Measurements from ENCODE around the gene HNRNPUL1.

Gene HNRNPUL1

GRCh38 chr19:41332468-41332867 is 68.3 kb downstream of the HNRNPUL1 start:
- TF ChIP-seq ZBTB7A (IDR thresholded peaks at IDR 0.05; ENCODE audit: low read depth) (no peak), YY1 (IDR thresholded peaks at IDR 0.05; ENCODE audit: low read depth) (no peak)

GRCh38 chr19:41334793-41335192 is 70.6 kb downstream of the HNRNPUL1 start:
- no peak for TF ChIP-seq NFIC (IDR thresholded peaks at IDR 0.05)
- TF ChIP-seq ZBTB7A (IDR thresholded peaks at IDR 0.05; ENCODE audit: low read depth): no peak
- no peak for TF ChIP-seq EGR1 (IDR thresholded peaks at IDR 0.05)
- no peak for TF ChIP-seq YY1 (IDR thresholded peaks at IDR 0.05; ENCODE audit: low read depth)
- TF ChIP-seq EP300 (IDR thresholded peaks at IDR 0.05; ENCODE audit: borderline replicate concordance): no peak
- no peak for TF ChIP-seq REST (IDR thresholded peaks at IDR 0.05; ENCODE audit: low read depth)
- TF ChIP-seq FOXM1 (IDR thresholded peaks at IDR 0.05; ENCODE audit: borderline replicate concordance, low read depth): no peak

- TF ChIP-seq EP300 (IDR thresholded peaks at IDR 0.05; ENCODE audit: borderline replicate concordance) (no peak), REST (IDR thresholded peaks at IDR 0.05; ENCODE audit: low read depth) (no peak), FOXM1 (IDR thresholded peaks at IDR 0.05; ENCODE audit: borderline replicate concordance, low read depth) (no peak), TAF1 (IDR thresholded peaks at IDR 0.05; ENCODE audit: low read depth) (no peak), RAD21 (IDR thresholded peaks at IDR 0.05; ENCODE audit: low read depth) (no peak), CREB1 (IDR thresholded peaks at IDR 0.05; ENCODE audit: low read depth) (no peak), EGR1 (IDR thresholded peaks at IDR 0.05) (no peak), NFIC (IDR thresholded peaks at IDR 0.05) (no peak), CEBPB (IDR thresholded peaks at IDR 0.05) (no peak), ZBTB7A (IDR thresholded peaks at IDR 0.05; ENCODE audit: low read depth) (no peak)
Measured at GRCh38 chr19:41335467-41335866, 71.3 kb downstream of the HNRNPUL1 start.

- TF ChIP-seq ZBTB7A (IDR thresholded peaks at IDR 0.05; ENCODE audit: low read depth) (no peak), TEAD4 (IDR thresholded peaks at IDR 0.05) (0 out of 2 replicates have a peak, but pooled peaks have one; percentile 33)
Measured at GRCh38 chr19:41339936-41340335, 75.8 kb downstream of the HNRNPUL1 start.

GRCh38 chr19:41341669-41342490 is 77.7 kb downstream of the HNRNPUL1 start:
- peak; percentile 37; the same call in 1 of the 2 replicates for TF ChIP-seq RAD21 (IDR thresholded peaks at IDR 0.05; ENCODE audit: low read depth)
- TF ChIP-seq TAF1 (IDR thresholded peaks at IDR 0.05; ENCODE audit: low read depth): no peak
- no peak for TF ChIP-seq EP300 (IDR thresholded peaks at IDR 0.05; ENCODE audit: borderline replicate concordance)

- TF ChIP-seq MAX (IDR thresholded peaks at IDR 0.05): no peak
- TF ChIP-seq CEBPB (IDR thresholded peaks at IDR 0.05): no peak
- no peak for TF ChIP-seq EP300 (IDR thresholded peaks at IDR 0.05; ENCODE audit: borderline replicate concordance)
- no peak for TF ChIP-seq RAD21 (IDR thresholded peaks at IDR 0.05; ENCODE audit: low read depth)
- TF ChIP-seq TAF1 (IDR thresholded peaks at IDR 0.05; ENCODE audit: low read depth): no peak
- TF ChIP-seq NFIC (IDR thresholded peaks at IDR 0.05): no peak
- no peak for TF ChIP-seq REST (IDR thresholded peaks at IDR 0.05; ENCODE audit: low read depth)
- TF ChIP-seq FOXM1 (IDR thresholded peaks at IDR 0.05; ENCODE audit: borderline replicate concordance, low read depth): no peak
- no peak for TF ChIP-seq TCF12 (IDR thresholded peaks at IDR 0.05; ENCODE audit: low read depth)
Measured at GRCh38 chr19:41344162-41344561, 80.0 kb downstream of the HNRNPUL1 start.
